Measurements from ENCODE around the gene MICAL1. TPM values are rescaled to one million over a fixed set of nuclear protein-coding genes. Genes with fewer than 3 reads are reported as not detected.

Gene MICAL1
- total and polyA plus RNA-seq, 12 donors, result 3.1 to 99.9 (median 10.4) TPM

DNA sequence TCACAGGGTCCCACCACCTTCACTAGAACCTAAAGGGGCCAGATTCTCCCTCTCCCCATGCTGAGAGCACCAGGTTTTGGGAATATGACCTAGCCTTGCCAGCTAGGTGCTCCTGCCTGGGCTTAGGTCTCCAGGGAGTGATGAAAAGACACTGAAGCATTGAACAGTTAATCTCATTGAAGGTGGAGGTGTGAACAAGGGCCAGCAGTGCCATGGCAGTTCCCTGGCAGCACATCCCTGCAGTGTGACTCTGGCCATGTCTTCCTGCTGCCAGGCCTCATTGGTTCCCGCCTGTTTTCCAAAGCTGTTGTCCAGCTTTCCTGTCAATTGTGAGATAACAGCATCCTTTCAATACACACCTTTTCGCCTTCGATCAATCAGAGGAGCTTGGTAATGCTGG, 26.1 kb downstream of the MICAL1 start:
- DNase-seq, result no peak
- H3K4me1 ChIP-seq (replicated peaks in 1 of 2), result peaks cover 0 to 13% of the 10 kb centered on the region in 2 donors
- WGBS, 4 donors, result 92 to 98% (median 97%) methylated on average over 3 of the region's 3 CpGs
- no peaks in the 10 kb centered on the region for H3K9me3 ChIP-seq (replicated peaks in 1 of 3)
- no peak overlapping the region for H3K27ac ChIP-seq
- H3K4me3 ChIP-seq, result no peak overlapping the region
- TF ChIP-seq, protein P1, sequence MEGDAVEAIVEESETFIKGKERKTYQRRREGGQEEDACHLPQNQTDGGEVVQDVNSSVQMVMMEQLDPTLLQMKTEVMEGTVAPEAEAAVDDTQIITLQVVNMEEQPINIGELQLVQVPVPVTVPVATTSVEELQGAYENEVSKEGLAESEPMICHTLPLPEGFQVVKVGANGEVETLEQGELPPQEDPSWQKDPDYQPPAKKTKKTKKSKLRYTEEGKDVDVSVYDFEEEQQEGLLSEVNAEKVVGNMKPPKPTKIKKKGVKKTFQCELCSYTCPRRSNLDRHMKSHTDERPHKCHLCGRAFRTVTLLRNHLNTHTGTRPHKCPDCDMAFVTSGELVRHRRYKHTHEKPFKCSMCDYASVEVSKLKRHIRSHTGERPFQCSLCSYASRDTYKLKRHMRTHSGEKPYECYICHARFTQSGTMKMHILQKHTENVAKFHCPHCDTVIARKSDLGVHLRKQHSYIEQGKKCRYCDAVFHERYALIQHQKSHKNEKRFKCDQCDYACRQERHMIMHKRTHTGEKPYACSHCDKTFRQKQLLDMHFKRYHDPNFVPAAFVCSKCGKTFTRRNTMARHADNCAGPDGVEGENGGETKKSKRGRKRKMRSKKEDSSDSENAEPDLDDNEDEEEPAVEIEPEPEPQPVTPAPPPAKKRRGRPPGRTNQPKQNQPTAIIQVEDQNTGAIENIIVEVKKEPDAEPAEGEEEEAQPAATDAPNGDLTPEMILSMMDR (IDR thresholded peaks at IDR 0.05), result no peak
- H3K27me3 ChIP-seq, result no peaks in the 10 kb centered on the region
- H3K36me3 ChIP-seq (replicated peaks in 1 of 2), result no peaks in the 10 kb centered on the region
- intact Hi-C loops (cut with DNase I), result no loop called here

DNA sequence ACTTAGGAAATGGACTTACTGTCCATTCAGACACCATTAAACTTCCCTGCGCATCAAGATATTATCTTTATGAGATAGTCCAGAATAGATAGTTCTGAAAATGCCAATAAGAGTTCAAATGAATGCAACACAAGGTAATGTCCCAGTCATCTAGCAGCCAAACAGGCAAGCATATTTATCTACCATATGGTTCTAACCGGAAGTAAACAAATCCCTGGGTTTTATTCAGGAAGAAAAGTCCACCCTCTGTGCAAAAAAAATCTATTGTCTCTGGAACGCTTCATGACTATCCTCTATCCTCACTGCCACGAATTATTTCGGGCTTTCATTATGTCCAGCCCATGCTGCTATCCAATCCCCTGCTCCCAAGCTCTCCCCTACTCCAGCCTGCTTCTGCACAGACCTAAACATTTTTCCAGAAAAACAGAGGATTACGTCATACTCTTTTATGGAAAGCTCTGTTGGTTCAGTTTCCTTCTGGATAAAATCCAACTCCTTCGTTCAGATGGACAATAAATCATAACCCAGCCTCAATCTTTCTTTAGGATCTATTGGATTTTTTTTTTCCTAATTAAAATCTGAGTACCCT, 26.6 kb downstream of the MICAL1 start:
- no peak for TF ChIP-seq POLR2A (IDR thresholded peaks at IDR 0.05)
- TF ChIP-seq, protein P1 (IDR thresholded peaks at IDR 0.05), result no peak
- no peaks in the 10 kb centered on the region for H3K27me3 ChIP-seq
- H3K36me3 ChIP-seq (replicated peaks in 1 of 2), result no peaks in the 10 kb centered on the region
- intact Hi-C loops (cut with DNase I), result no loop called here
- H3K4me1 ChIP-seq (replicated peaks in 1 of 2), result peaks cover 5 to 13% of the 10 kb centered on the region in 2 donors
- no peak for DNase-seq
- no peak overlapping the region for H3K27ac ChIP-seq
- no peaks in the 10 kb centered on the region for H3K9me3 ChIP-seq (replicated peaks in 1 of 3)
- WGBS, 4 donors, result 44 to 53% (median 50%) methylated on average over 7 of the region's 7 CpGs
- no peak overlapping the region for H3K4me3 ChIP-seq

DNA sequence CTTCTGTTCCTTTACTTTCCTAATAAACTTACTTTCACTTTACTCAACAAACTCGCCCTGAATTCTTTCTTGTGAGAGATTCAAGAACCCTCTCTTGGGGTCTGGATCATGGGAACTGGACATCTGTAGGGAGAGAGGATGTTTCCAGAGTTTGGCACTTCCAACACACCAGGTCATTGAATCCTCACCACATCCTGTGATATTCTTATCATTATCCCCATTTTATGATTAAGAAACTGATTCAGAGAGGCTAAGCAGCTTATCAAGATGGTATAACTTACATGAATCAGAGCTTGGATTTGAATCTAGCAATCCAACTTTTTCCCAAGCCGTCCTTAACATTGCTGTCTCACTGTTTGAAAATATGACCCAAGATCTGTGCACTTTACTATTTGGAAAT, 30.6 kb downstream of the MICAL1 start:
- 63 to 78% (median 71%) methylated on average over 2 of the region's 2 CpGs for WGBS, 4 donors

DNA sequence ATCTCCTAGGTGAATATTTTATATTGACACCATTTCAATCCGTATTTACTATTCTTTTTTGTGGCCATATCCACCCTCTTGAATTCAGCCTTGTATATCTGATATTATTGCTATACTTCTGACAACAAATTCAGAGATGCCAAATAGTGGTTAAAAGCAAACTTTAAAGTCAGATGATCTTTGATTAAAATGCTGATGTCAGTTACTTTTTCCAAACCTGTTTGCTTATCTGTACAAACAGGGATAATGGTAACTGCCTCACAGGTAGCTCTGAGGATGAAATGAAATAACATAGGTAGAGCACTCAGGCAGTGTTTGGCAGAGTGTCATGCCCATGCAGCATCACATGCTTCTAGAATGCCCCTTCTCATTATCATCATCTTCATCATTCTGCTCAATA, 34.4 kb downstream of the MICAL1 start:
- intact Hi-C loops (cut with DNase I), result no loop called here
- TF ChIP-seq POLR2A (IDR thresholded peaks at IDR 0.05), result no peak
- TF ChIP-seq, protein P1 (IDR thresholded peaks at IDR 0.05), result no peak
- no peaks in the 10 kb centered on the region for H3K36me3 ChIP-seq (replicated peaks in 1 of 2)
- H3K27ac ChIP-seq, result no peak overlapping the region
- H3K27me3 ChIP-seq, result no peaks in the 10 kb centered on the region
- 77 to 97% (median 83%) methylated on average over 1 of the region's 1 CpG for WGBS, 4 donors
- H3K9me3 ChIP-seq (replicated peaks in 1 of 3), result no peaks in the 10 kb centered on the region
- no peak for DNase-seq
- no peak overlapping the region for H3K4me3 ChIP-seq
- peaks cover 5 to 14% of the 10 kb centered on the region in 2 donors for H3K4me1 ChIP-seq (replicated peaks in 1 of 2)

More for the DNA sequence above, 30.6 kb downstream of the MICAL1 start:
- DNase-seq, result no peak
- intact Hi-C loops (cut with DNase I), result no loop called here
- TF ChIP-seq, protein P1 (IDR thresholded peaks at IDR 0.05), result no peak
- no peak for TF ChIP-seq POLR2A (IDR thresholded peaks at IDR 0.05)
- H3K27me3 ChIP-seq, result no peaks in the 10 kb centered on the region
- H3K4me1 ChIP-seq (replicated peaks in 1 of 2), result peaks cover 5 to 13% of the 10 kb centered on the region in 2 donors
- no peak overlapping the region for H3K4me3 ChIP-seq
- H3K9me3 ChIP-seq (replicated peaks in 1 of 3), result no peaks in the 10 kb centered on the region
- no peak overlapping the region for H3K27ac ChIP-seq
- no peaks in the 10 kb centered on the region for H3K36me3 ChIP-seq (replicated peaks in 1 of 2)

Data from adrenal gland (tissue), 12 donors.